ENCODE measurements around the gene MINDY1. TPM values are rescaled to one million over a fixed set of nuclear protein-coding genes. Genes with fewer than 3 reads are reported as not detected.

The MINDY1 gene
- total RNA-seq, 2 experiments from 2014 or later, result 8.5 to 13.8 TPM

DNA sequence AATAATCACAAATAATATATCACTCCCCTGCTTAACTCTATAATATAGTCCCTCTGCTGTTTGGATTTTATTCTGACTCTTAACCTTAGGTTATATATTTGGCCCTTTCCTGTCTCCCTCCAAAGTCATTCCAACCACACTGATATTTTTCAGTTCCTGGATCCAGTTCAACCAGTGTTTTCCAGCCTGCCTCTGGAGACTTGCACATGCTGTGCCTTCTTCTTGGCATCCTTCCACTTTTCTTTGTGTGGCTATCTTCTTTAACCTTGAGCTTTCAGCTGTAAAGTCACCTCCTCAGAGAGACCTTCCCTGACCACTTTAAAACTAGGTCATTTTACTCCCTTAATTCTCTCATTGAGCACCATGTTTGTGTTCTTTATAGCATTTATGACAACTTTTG lies 51.4 kb downstream of the MINDY1 start:
- POLR2A ChIA-PET, result no interaction called here
- no TSS peak for BruUV-seq (replicated peaks)

DNA sequence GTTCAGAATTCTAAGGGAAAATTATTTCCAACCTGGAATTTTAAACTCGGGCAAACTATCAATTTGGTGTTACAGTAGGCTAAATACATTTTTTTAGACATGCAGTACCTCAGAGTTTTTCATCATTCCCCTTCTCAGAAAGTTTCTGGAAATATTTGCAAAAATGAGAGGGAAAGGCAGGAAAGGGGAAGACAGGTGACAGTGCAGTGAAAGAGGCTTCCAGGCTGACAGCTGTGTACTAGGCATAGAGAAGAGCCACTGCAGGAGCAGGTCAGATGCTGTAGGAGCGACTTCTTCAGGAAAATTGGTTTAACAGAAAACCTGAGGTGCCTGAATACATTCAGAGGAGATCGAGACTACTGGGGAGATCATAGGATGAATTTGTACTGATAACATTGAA lies 52.0 kb downstream of the MINDY1 start:
- H3K79me2 ChIP-seq (ENCODE audit: insufficient read depth, low read depth, low read length), result no peaks in the 10 kb centered on the region
- H3K9me2 ChIP-seq (ENCODE audit: insufficient read depth, low read length), result no peaks in the 10 kb centered on the region
- no peaks in the 10 kb centered on the region for H3K9me3 ChIP-seq (ENCODE audit: low read length)
- no peaks in the 10 kb centered on the region for H3K4me1 ChIP-seq (ENCODE audit: insufficient read depth, low read length, poor library complexity, severe bottlenecking)
- H3K4me3 ChIP-seq (ENCODE audit: low read depth, low read length, poor library complexity, severe bottlenecking), result no peak overlapping the region
- intact Hi-C loops (cut with micrococcal nuclease; ENCODE audit: unreplicated experiment), result no loop called here
- ChIA-PET CTCF (ENCODE audit: unreplicated experiment) (no interaction called here), POLR2A (no interaction called here)
- H3K36me3 ChIP-seq (ENCODE audit: insufficient read depth, low read length), result peaks cover 87% of the 10 kb centered on the region
- H3K27ac ChIP-seq (ENCODE audit: low read depth, low read length, poor library complexity, severe bottlenecking), result no peak overlapping the region
- TF ChIP-seq EZH2phosphoT487 (IDR thresholded peaks at IDR 0.05; ENCODE audit: borderline replicate concordance, low read depth, low read length), result no peak
- TF ChIP-seq, protein P1, sequence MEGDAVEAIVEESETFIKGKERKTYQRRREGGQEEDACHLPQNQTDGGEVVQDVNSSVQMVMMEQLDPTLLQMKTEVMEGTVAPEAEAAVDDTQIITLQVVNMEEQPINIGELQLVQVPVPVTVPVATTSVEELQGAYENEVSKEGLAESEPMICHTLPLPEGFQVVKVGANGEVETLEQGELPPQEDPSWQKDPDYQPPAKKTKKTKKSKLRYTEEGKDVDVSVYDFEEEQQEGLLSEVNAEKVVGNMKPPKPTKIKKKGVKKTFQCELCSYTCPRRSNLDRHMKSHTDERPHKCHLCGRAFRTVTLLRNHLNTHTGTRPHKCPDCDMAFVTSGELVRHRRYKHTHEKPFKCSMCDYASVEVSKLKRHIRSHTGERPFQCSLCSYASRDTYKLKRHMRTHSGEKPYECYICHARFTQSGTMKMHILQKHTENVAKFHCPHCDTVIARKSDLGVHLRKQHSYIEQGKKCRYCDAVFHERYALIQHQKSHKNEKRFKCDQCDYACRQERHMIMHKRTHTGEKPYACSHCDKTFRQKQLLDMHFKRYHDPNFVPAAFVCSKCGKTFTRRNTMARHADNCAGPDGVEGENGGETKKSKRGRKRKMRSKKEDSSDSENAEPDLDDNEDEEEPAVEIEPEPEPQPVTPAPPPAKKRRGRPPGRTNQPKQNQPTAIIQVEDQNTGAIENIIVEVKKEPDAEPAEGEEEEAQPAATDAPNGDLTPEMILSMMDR (conservative IDR thresholded peaks at IDR 0.05; ENCODE audit: low read length), result no peak
- H2AFZ ChIP-seq (ENCODE audit: low read length), result no peak overlapping the region
- no peak for DNase-seq (ENCODE audit: low spot score)
- no peaks in the 10 kb centered on the region for H4K20me1 ChIP-seq (ENCODE audit: insufficient read depth, low read length)
- BruUV-seq (replicated peaks), result no TSS peak
- H3K4me2 ChIP-seq (ENCODE audit: low read length), result no peak overlapping the region

More for the DNA sequence above, 51.4 kb downstream of the MINDY1 start:
- peaks cover 87% of the 10 kb centered on the region for H3K36me3 ChIP-seq (ENCODE audit: insufficient read depth, low read length)
- no peak overlapping the region for H3K4me2 ChIP-seq (ENCODE audit: low read length)
- H3K27ac ChIP-seq (ENCODE audit: low read depth, low read length, poor library complexity, severe bottlenecking), result no peak overlapping the region
- H3K9me2 ChIP-seq (ENCODE audit: insufficient read depth, low read length), result no peaks in the 10 kb centered on the region
- no peaks in the 10 kb centered on the region for H3K9me3 ChIP-seq (ENCODE audit: low read length)
- intact Hi-C loops (cut with micrococcal nuclease; ENCODE audit: unreplicated experiment), result no loop called here
- no peak for DNase-seq (ENCODE audit: low spot score)
- CTCF ChIA-PET (ENCODE audit: unreplicated experiment), result no interaction called here
- no peaks in the 10 kb centered on the region for H3K79me2 ChIP-seq (ENCODE audit: insufficient read depth, low read depth, low read length)
- H3K4me1 ChIP-seq (ENCODE audit: insufficient read depth, low read length, poor library complexity, severe bottlenecking), result no peaks in the 10 kb centered on the region
- TF ChIP-seq, protein P1 (conservative IDR thresholded peaks at IDR 0.05; ENCODE audit: low read length), result no peak
- no peaks in the 10 kb centered on the region for H4K20me1 ChIP-seq (ENCODE audit: insufficient read depth, low read length)
- no peak overlapping the region for H3K4me3 ChIP-seq (ENCODE audit: low read depth, low read length, poor library complexity, severe bottlenecking)
- no peak overlapping the region for H2AFZ ChIP-seq (ENCODE audit: low read length)

Small RNA genes lying within 50 kb of the gene (small RNA-seq; reads per million reads assigned to genes)
- not detected for gene RNU6-884P

Other genes with a start within 250 kb of the MINDY1 start
- 38.7 and 47.4 TPM in 2 replicates for gene CTSS, start 241.1 kb downstream of the MINDY1 start, total RNA-seq (2014; rRNA removed; shearing (Covaris generic))
- gene CTSS, start 241.1 kb downstream of the MINDY1 start, total RNA-seq (2022), result 40.6 and 42.6 TPM in 2 replicates
- 1.6 and 1.8 TPM in 2 replicates for gene CTSK, start 198.6 kb downstream of the MINDY1 start, total RNA-seq (2014; rRNA removed; shearing (Covaris generic))
- 1.8 and 2.1 TPM in 2 replicates for gene CTSK, start 198.6 kb downstream of the MINDY1 start, total RNA-seq (2022)
- gene ARNT, start 130.3 kb downstream of the MINDY1 start, total RNA-seq (2014; rRNA removed; shearing (Covaris generic)), result 14.1 and 21.9 TPM in 2 replicates
- 29.7 and 32.6 TPM in 2 replicates for gene ARNT, start 130.3 kb downstream of the MINDY1 start, total RNA-seq (2022)
- not detected in 2 replicates for gene CTXND2, start 119.8 kb downstream of the MINDY1 start, total RNA-seq (2014; rRNA removed; shearing (Covaris generic))
- gene CTXND2, start 119.8 kb downstream of the MINDY1 start, total RNA-seq (2022), result not detected in 2 replicates
- 42.3 and 66.8 TPM in 2 replicates for gene SETDB1, start 80.5 kb downstream of the MINDY1 start, total RNA-seq (2014; rRNA removed; shearing (Covaris generic))
- gene SETDB1, start 80.5 kb downstream of the MINDY1 start, total RNA-seq (2022), result 73.6 and 81.1 TPM in 2 replicates
- 50.9 and 64.7 TPM in 2 replicates for gene CERS2, start 32.1 kb downstream of the MINDY1 start, total RNA-seq (2014; rRNA removed; shearing (Covaris generic))
- 92.8 and 96.6 TPM in 2 replicates for gene CERS2, start 32.1 kb downstream of the MINDY1 start, total RNA-seq (2022)
- 0.67 and 1.1 TPM in 2 replicates for gene ANXA9, start 24.6 kb downstream of the MINDY1 start, total RNA-seq (2014; rRNA removed; shearing (Covaris generic))
- gene ANXA9, start 24.6 kb downstream of the MINDY1 start, total RNA-seq (2022), result 0.39 and 0.65 TPM in 2 replicates
- 15.4 and 18.8 TPM in 2 replicates for gene PRUNE1, start 1.5 kb upstream of the MINDY1 start, total RNA-seq (2014; rRNA removed; shearing (Covaris generic))
- 20.4 and 20.8 TPM in 2 replicates for gene PRUNE1, start 1.5 kb upstream of the MINDY1 start, total RNA-seq (2022)
- gene BNIPL, start 29.7 kb upstream of the MINDY1 start, total RNA-seq (2014; rRNA removed; shearing (Covaris generic)), result 1.6 and 2.1 TPM in 2 replicates
- gene BNIPL, start 29.7 kb upstream of the MINDY1 start, total RNA-seq (2022), result 0.74 and 3.2 TPM in 2 replicates
- 0.54 TPM in 1 of 2 replicates, not detected in the other for gene C1orf56, start 40.8 kb upstream of the MINDY1 start, total RNA-seq (2014; rRNA removed; shearing (Covaris generic))
- gene C1orf56, start 40.8 kb upstream of the MINDY1 start, total RNA-seq (2022), result 0.25 TPM in 1 of 2 replicates, not detected in the other
- 44.1 and 48.2 TPM in 2 replicates for gene CDC42SE1, start 52.7 kb upstream of the MINDY1 start, total RNA-seq (2014; rRNA removed; shearing (Covaris generic))
- 59.5 and 63.3 TPM in 2 replicates for gene CDC42SE1, start 52.7 kb upstream of the MINDY1 start, total RNA-seq (2022)
- gene MLLT11, start 53.5 kb upstream of the MINDY1 start, total RNA-seq (2014; rRNA removed; shearing (Covaris generic)), result 4.2 and 4.7 TPM in 2 replicates
- gene MLLT11, start 53.5 kb upstream of the MINDY1 start, total RNA-seq (2022), result 4.7 and 4.8 TPM in 2 replicates
- gene GABPB2, start 63.9 kb upstream of the MINDY1 start, total RNA-seq (2014; rRNA removed; shearing (Covaris generic)), result 14.7 and 17.2 TPM in 2 replicates
- gene GABPB2, start 63.9 kb upstream of the MINDY1 start, total RNA-seq (2022), result 18.2 and 20.0 TPM in 2 replicates
- 0.54 and 1.1 TPM in 2 replicates for gene SEMA6C, start 139.7 kb upstream of the MINDY1 start, total RNA-seq (2014; rRNA removed; shearing (Covaris generic))
- gene SEMA6C, start 139.7 kb upstream of the MINDY1 start, total RNA-seq (2022), result 1.9 and 2.0 TPM in 2 replicates
- gene TNFAIP8L2, start 149.7 kb upstream of the MINDY1 start, total RNA-seq (2014; rRNA removed; shearing (Covaris generic)), result 7.7 and 12.5 TPM in 2 replicates
- gene TNFAIP8L2, start 149.7 kb upstream of the MINDY1 start, total RNA-seq (2022), result 9.0 and 9.2 TPM in 2 replicates
- 6.2 and 9.2 TPM in 2 replicates for gene LYSMD1, start 159.0 kb upstream of the MINDY1 start, total RNA-seq (2014; rRNA removed; shearing (Covaris generic))
- gene LYSMD1, start 159.0 kb upstream of the MINDY1 start, total RNA-seq (2022), result 3.4 and 3.7 TPM in 2 replicates
- 70.9 and 78.0 TPM in 2 replicates for gene SCNM1, start 159.2 kb upstream of the MINDY1 start, total RNA-seq (2014; rRNA removed; shearing (Covaris generic))
- gene SCNM1, start 159.2 kb upstream of the MINDY1 start, total RNA-seq (2022), result 54.1 and 63.1 TPM in 2 replicates
- gene TMOD4, start 169.1 kb upstream of the MINDY1 start, total RNA-seq (2014; rRNA removed; shearing (Covaris generic)), result not detected in 2 replicates
- 1.4 and 2.4 TPM in 2 replicates for gene TMOD4, start 169.1 kb upstream of the MINDY1 start, total RNA-seq (2022)
- 51.1 and 65.9 TPM in 2 replicates for gene VPS72, start 183.3 kb upstream of the MINDY1 start, total RNA-seq (2014; rRNA removed; shearing (Covaris generic))
- 54.3 and 67.9 TPM in 2 replicates for gene VPS72, start 183.3 kb upstream of the MINDY1 start, total RNA-seq (2022)
- 42.9 and 50.5 TPM in 2 replicates for gene PIP5K1A, start 191.7 kb upstream of the MINDY1 start, total RNA-seq (2014; rRNA removed; shearing (Covaris generic))
- gene PIP5K1A, start 191.7 kb upstream of the MINDY1 start, total RNA-seq (2022), result 75.8 and 85.3 TPM in 2 replicates
- gene PSMD4, start 247.8 kb upstream of the MINDY1 start, total RNA-seq (2014; rRNA removed; shearing (Covaris generic)), result 118 and 134 TPM in 2 replicates
- gene PSMD4, start 247.8 kb upstream of the MINDY1 start, total RNA-seq (2022), result 137 and 150 TPM in 2 replicates

Measured in OCI-LY7 (cell line).